HG02885 (cell line): ENCODE results near the gene ITK.
"Not testable (repeated sequence)": the region's sequence is repeated elsewhere in the genome, so short reads cannot be mapped to it uniquely, and the experiment has no call there.

Source experiments
- ATAC-seq: cut with Tn5 transposase; IDR thresholded peaks from one replicate; pipeline ENCODE4 v1.9.1; 2021; ENCODE audit warnings: mild to moderate bottlenecking; ENCODE audit not compliant: unreplicated experiment, poor library complexity

Gene ITK

GRCh38 chr5:157166214-157167213 lies 14.1 kb upstream of the ITK start, which contains the start of gene GARIN3:
Gene GARIN3 (minus strand): TSS chr5:157166264. CDS start chr5:157166168, 96 bp downstream.
- no peak for ATAC-seq

GRCh38 chr5:157167214-157167621 lies 13.4 kb upstream of the ITK start:
- ATAC-seq = no peak

GRCh38 chr5:157168286-157168685 lies 12.4 kb upstream of the ITK start:
- no peak for ATAC-seq

GRCh38 chr5:157172403-157172802 lies 8.2 kb upstream of the ITK start:
- ATAC-seq = peak; percentile 99

- ATAC-seq = no peak
These were observed 5.5 kb upstream of the ITK start for GRCh38 chr5:157175071-157175612.

- ATAC-seq = no peak
These were observed 2.7 kb upstream of the ITK start for GRCh38 chr5:157177953-157178352.

GRCh38 chr5:157178966-157179365 lies 1.7 kb upstream of the ITK start:
- ATAC-seq = no peak

GRCh38 chr5:157182143-157182757 lies 1.6 kb downstream of the ITK start:
- ATAC-seq = no peak

GRCh38 chr5:157184117-157184670 lies 3.6 kb downstream of the ITK start:
- ATAC-seq = no peak

GRCh38 chr5:157185122-157185521 lies 4.5 kb downstream of the ITK start:
- ATAC-seq = not testable (repeated sequence)

- no peak for ATAC-seq
These were observed 5.8 kb downstream of the ITK start for GRCh38 chr5:157186309-157187045.

- no peak for ATAC-seq
These were observed 6.6 kb downstream of the ITK start for GRCh38 chr5:157187046-157187754.

GRCh38 chr5:157188270-157188669 lies 7.6 kb downstream of the ITK start:
- ATAC-seq = no peak

GRCh38 chr5:157189223-157189622 lies 8.6 kb downstream of the ITK start:
- peak; percentile 90 for ATAC-seq

GRCh38 chr5:157193699-157194424 lies 13.2 kb downstream of the ITK start:
- no peak for ATAC-seq

GRCh38 chr5:157196045-157196444 lies 15.4 kb downstream of the ITK start:
- ATAC-seq = peak; percentile 68

GRCh38 chr5:157197086-157197485 lies 16.4 kb downstream of the ITK start:
- ATAC-seq = no peak

- no peak for ATAC-seq
These were observed 17.8 kb downstream of the ITK start for GRCh38 chr5:157198277-157198986.
